ENCODE results near the gene RHCE.
"Not testable (repeated sequence)": the region's sequence is repeated elsewhere in the genome, so short reads cannot be mapped to it uniquely, and the experiment has no call there.

The RHCE gene

DNA sequence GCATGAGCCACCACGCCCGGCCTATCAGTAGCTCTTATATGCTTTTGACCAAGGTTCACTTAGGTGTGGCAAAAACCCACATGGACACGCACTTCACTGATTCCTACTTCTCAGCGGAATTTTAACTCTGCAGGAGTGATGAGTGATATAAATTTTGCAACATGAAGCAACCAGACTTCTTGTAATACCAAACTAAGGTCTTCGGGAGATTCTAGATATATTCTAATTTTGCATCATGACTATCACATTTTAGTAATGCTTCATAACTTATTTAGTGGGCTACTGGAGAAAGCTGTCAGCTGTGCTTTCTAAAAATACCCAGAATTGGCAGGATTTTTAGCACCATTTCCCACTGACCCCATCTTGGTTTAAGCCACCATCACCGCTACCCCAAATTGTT is 27.8 kb downstream of the RHCE start:
- TF ChIP-seq, protein P1, sequence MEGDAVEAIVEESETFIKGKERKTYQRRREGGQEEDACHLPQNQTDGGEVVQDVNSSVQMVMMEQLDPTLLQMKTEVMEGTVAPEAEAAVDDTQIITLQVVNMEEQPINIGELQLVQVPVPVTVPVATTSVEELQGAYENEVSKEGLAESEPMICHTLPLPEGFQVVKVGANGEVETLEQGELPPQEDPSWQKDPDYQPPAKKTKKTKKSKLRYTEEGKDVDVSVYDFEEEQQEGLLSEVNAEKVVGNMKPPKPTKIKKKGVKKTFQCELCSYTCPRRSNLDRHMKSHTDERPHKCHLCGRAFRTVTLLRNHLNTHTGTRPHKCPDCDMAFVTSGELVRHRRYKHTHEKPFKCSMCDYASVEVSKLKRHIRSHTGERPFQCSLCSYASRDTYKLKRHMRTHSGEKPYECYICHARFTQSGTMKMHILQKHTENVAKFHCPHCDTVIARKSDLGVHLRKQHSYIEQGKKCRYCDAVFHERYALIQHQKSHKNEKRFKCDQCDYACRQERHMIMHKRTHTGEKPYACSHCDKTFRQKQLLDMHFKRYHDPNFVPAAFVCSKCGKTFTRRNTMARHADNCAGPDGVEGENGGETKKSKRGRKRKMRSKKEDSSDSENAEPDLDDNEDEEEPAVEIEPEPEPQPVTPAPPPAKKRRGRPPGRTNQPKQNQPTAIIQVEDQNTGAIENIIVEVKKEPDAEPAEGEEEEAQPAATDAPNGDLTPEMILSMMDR (IDR thresholded peaks at IDR 0.05): no peak
- TF ChIP-seq ZFX (IDR thresholded peaks at IDR 0.05; ENCODE audit: borderline replicate concordance): no peak
- no peak overlapping the region for H3K27ac ChIP-seq

GRCh38 chr1:25389721-25390120 is 30.9 kb downstream of the RHCE start:
- H3K27ac ChIP-seq: not testable (repeated sequence)

DNA sequence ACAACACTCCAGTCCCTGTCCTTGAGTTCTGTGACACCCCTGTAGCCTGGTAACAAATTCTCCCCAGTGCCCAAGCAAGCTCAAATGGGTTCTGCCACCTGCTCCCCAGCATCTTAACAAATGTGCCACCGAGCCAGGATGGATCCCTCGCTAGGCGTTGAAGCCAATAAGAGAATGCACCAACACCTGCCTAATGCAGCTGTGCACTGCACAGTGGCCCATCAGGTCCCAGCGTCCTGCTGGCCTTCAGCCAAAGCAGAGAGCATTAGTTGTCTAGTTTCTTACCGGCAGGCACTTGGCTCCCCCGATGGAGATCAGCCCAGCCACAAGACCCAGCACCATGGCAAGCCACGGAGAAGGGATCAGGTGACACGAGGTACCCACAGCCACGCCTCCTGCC is 31.9 kb downstream of the RHCE start:
- H3K27ac ChIP-seq: not testable (repeated sequence)

DNA sequence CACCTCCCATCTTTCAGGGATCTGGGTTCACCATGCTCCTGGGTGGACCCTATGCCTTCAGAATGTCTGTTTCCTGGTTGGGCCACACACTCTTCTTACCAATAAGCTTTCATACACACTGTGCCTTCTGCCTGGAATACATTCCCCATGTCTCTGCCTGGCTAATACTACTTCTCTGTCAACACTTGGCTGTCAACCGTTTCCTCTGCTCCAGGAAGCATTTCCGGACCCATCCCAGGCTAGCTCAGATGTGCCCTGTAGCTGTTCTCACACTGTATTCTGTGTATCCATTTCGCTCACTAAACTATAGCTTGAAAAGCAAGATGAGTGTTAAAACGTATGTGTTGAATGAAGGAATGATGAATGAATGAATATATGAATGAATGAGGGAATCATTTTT is 33.5 kb downstream of the RHCE start:
- not testable (repeated sequence) for H3K27ac ChIP-seq

DNA sequence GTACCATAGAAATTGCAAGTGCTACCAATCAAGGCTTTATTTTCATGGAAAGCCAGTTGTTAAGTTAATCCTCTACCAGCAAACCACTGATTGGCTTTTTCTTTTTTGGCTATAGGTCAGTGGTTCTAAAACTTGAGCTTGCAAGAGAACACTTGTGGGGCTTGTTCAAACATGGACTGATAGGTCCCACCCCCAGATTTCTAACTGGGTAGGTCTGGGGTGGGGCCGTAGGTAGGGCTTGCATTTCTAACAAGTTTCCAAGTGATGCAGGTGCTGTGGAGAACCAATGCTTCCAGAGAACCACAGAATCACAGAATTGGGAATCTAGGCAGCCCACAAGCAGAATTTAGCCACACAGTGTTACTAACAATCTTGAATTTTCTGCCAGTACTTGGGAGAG is 36.8 kb downstream of the RHCE start:
- not testable (repeated sequence) for H3K27ac ChIP-seq

DNA sequence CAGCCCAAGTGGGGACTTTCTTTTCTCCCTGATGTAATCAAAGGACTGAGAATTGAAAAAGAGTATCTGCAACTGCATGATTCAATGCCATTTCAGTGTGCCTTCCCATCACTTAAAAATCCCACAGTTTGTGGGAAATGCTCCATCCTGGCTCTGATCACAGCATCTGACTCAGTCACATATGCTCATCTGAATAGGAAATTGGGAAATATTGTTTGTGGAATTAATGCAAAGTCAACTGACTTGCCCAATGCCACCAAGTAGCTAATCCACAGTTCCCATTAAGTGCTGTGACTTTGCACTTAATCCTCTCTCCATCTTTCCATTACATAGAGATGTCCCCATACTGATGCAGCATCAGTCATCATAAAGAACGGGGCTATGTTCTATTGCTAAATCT is 37.5 kb downstream of the RHCE start:
- not testable (repeated sequence) for H3K27ac ChIP-seq

DNA sequence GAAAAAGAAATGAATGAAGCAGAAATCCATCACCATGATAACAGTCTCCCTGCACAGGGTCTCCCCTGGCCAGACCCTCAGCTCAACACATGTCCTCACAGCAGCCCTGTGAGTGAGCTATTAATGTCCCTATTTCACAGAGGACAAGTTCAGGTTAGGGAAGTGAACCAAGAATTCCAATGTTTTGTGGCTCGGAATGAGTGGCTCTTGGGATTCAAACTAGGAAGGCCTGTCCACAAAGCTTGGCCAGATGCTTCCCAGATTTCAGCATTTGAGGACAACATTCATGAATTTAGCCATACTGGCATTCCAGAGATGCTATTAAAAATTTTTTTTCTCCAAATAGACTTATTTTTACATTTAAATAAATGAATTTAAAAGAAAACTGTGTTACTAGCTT is 38.1 kb downstream of the RHCE start:
- H3K27ac ChIP-seq: not testable (repeated sequence)

DNA sequence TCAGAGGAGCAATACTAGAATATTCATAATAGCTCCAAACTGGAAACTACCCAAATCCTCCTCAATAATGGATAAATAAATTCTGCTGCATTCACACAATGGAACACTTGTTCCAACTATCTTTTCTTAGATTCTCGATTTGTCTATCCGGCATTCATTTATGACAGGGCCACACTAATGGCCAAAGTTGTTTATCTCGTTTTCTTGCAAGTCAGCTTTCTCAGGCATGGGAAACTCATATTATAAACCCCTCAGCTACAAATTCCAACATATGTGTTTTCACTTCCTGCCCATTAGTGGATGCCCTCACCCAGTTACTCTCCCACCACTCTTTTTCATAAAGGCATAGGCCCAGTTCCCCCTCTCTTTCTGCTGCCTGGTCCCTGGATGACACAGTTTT is 42.3 kb downstream of the RHCE start:
- H3K27ac ChIP-seq: not testable (repeated sequence)

DNA sequence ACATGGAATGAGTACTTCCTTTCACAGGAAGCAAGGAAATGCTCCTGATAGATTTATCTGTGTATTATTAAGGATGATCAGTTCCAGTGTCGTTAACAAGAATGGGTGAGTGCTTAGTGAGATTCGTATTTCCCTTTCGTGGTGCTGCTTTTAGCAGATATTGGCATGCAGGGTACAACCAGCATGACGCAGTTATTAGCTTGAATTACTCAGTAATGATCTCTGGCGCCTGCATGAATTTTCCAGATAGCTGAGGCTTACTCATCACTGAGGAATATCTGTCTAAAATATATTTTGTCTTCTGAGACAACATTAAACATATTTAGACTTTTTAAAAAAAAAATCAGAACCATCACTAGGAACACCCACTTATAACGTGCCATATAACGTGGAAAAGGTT is 48.9 kb downstream of the RHCE start:
- not testable (repeated sequence) for H3K27ac ChIP-seq

DNA sequence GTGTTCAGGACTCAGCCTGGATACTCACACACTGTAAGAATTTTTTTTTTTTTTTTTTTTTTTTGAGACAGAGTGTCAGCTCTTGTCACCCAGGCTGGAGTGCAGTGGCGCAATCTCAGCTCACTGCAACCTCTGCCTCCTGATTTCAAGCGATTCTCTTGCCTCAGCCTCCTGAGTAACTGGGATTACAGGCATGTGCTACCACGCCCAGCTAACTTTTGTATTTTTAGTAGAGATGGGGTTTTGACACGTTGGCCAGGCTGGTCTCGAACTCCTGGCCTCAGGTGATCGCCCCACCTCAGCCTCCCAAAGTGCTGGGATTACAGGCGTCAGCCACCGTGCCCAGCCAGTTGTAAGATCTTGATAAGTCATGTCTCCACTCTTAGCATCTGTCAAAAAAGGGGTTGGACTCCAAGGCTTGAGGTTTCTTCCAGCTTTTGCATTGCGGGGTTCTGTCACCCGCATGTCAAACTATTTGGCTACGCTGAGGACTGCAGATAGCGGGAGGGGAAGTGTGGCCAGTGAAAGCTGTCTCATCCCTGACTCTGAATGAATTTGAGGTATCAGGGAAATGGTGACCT is 50.8 kb downstream of the RHCE start:
- H3K27ac ChIP-seq: not testable (repeated sequence)

- H3K27ac ChIP-seq: no peak overlapping the region
- no peak for TF ChIP-seq ZFX (IDR thresholded peaks at IDR 0.05; ENCODE audit: borderline replicate concordance)
- TF ChIP-seq, protein P1 (IDR thresholded peaks at IDR 0.05): no peak
These were observed 51.4 kb downstream of the RHCE start for GRCh38 chr1:25369241-25369640.

GRCh38 chr1:25362634-25363559 is 57.7 kb downstream of the RHCE start:
- H3K27ac ChIP-seq: not testable (repeated sequence)

DNA sequence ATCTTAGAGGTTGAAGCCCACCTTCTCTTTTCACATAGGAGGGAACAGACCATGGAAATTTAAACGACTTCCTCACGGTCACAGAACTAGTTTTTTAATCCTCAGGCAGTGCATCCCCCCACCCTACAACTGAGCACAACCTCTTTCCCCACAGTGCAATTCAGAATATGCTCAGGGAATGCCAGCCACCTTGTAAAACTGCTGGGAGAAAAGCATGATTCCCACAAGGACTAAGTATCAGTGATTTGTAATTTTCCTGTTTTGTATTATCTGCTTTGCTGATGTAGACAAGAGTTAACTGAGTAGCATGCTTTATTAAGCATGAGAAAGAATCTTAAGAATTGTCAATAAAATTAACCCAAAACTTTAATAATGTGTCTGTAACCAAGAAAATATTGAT is 58.7 kb downstream of the RHCE start:
- no peak overlapping the region for H3K27ac ChIP-seq
- TF ChIP-seq ZFX (IDR thresholded peaks at IDR 0.05; ENCODE audit: borderline replicate concordance): no peak
- TF ChIP-seq, protein P1 (IDR thresholded peaks at IDR 0.05): no peak

Data from 22Rv1 (cell line).